ENCODE results near the gene PHF21A. TPM values are rescaled to one million over a fixed set of nuclear protein-coding genes. Genes with fewer than 3 reads are reported as not detected.

PHF21A gene
- total RNA-seq, 1 donor from 2014 or later = 49.6 TPM

- H3K9me3 Mint-ChIP-seq = no peaks in the 10 kb centered on the region
- no peak overlapping the region for H3K27ac Mint-ChIP-seq
- H3K27me3 Mint-ChIP-seq (ENCODE audit: insufficient read depth, low read depth) = peaks cover 9% of the 10 kb centered on the region
- Histone ChIP-seq H3K4me1 (no peaks in the 10 kb centered on the region), H3K4me3 (no peak overlapping the region), H3K79me2 (ENCODE audit: low read depth) (no peaks in the 10 kb centered on the region), H3K27me3 (no peaks in the 10 kb centered on the region), H4K20me1 (ENCODE audit: low read depth) (peaks cover 6% of the 10 kb centered on the region), H2AFZ (replicated peaks) (no peak overlapping the region), H3K27ac (no peak overlapping the region), H3K36me3 (no peaks in the 10 kb centered on the region), H3F3A (ENCODE audit: low read depth) (peaks cover 10% of the 10 kb centered on the region), H3K4me2 (no peak overlapping the region), H3K9me3 (ENCODE audit: low read depth) (no peaks in the 10 kb centered on the region), H3K9ac (no peak overlapping the region)
- DNase-seq (ENCODE audit: low spot score) = no peak
- no peaks in the 10 kb centered on the region for H3K4me1 Mint-ChIP-seq
- no peak overlapping the region for H3K4me3 Mint-ChIP-seq
- TF ChIP-seq CTCF (IDR thresholded peaks at IDR 0.05) = no peak
- peaks cover 5% of the 10 kb centered on the region for H3K36me3 Mint-ChIP-seq
Observed at GRCh38 chr11:45932217-45932616, 189.0 kb downstream of the PHF21A start.

DNA sequence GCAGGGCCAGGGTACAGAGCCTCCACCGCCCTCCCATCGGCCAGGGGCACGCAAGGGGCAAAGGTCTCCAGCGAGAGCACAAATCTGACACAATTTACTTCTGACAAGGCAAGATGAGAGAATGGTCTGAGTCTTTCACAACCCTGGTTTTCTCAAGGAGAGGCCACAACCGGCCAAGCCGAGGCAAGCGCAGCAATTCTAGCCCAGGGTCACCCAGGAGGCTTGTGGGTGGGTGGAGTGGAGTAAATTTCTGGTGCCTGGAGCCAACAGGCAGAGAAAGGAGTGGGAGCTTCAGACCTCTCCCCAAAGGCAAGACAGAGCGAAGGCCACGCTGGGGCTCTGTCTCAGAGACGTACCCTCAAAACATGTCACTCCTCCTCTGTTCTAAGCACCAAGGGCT is 189.5 kb downstream of the PHF21A start:
- Mint-ChIP-seq H3K36me3 (peaks cover 5% of the 10 kb centered on the region), H3K27ac (no peak overlapping the region), H3K9me3 (no peaks in the 10 kb centered on the region), H3K4me1 (no peaks in the 10 kb centered on the region), H3K4me3 (no peak overlapping the region), H3K27me3 (ENCODE audit: insufficient read depth, low read depth) (peaks cover 9% of the 10 kb centered on the region)
- no peak for DNase-seq (ENCODE audit: low spot score)
- no peaks in the 10 kb centered on the region for H3K9me3 ChIP-seq (ENCODE audit: low read depth)
- H3K79me2 ChIP-seq (ENCODE audit: low read depth) = no peaks in the 10 kb centered on the region
- no peak overlapping the region for H3K4me3 ChIP-seq
- H3K9ac ChIP-seq = peak overlapping the region; percentile 20
- TF ChIP-seq EZH2phosphoT487 (IDR thresholded peaks at IDR 0.05) = no peak
- no peak for TF ChIP-seq CTCF (IDR thresholded peaks at IDR 0.05)
- TF ChIP-seq EZH2 (IDR thresholded peaks at IDR 0.05) = no peak
- H4K20me1 ChIP-seq (ENCODE audit: low read depth) = peaks cover 6% of the 10 kb centered on the region
- no peak overlapping the region for H2AFZ ChIP-seq (replicated peaks)
- peaks cover 10% of the 10 kb centered on the region for H3F3A ChIP-seq (ENCODE audit: low read depth)
- no peaks in the 10 kb centered on the region for H3K4me1 ChIP-seq
- no peak overlapping the region for H3K4me2 ChIP-seq
- H3K27me3 ChIP-seq = no peaks in the 10 kb centered on the region
- no peaks in the 10 kb centered on the region for H3K36me3 ChIP-seq
- H3K27ac ChIP-seq = peak overlapping the region; percentile 63

DNA sequence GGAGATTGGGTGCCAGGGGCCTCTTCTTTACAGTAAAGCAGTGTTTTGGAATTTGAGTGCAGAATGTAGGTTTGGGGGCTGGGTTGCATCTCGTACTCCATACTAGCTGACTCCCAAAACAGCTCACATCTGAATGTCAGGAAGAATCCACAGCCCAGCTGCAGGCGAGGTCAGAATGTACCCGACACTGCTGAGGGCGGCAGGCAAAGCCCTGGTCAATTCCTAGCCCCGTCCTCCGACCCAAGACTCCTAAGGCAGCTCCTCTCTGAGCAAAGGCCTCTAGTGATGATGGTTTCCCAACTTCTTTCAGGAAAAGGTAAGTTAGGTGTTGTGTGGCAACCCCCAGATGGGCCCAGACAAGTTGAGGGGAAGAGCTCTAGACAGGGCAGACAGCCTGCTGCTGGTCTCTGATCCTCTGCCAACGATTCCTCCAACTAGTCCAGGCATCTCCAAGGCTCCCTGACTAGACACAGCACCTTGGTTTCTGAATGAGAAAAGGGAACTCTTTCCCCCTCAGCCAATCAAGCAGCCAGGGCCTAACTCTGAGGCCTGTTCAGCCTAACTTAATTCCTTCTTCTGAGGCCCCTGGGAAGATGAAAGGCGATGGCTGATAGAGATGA is 190.2 kb downstream of the PHF21A start:
- Histone ChIP-seq H3K4me1 (no peaks in the 10 kb centered on the region), H4K20me1 (ENCODE audit: low read depth) (peaks cover 6% of the 10 kb centered on the region), H3K9me3 (ENCODE audit: low read depth) (no peaks in the 10 kb centered on the region), H2AFZ (replicated peaks) (no peak overlapping the region), H3K36me3 (no peaks in the 10 kb centered on the region), H3K27ac (peak overlapping the region; percentile 63), H3K79me2 (ENCODE audit: low read depth) (no peaks in the 10 kb centered on the region), H3K4me3 (no peak overlapping the region), H3K9ac (peak overlapping the region; percentile 20), H3K4me2 (no peak overlapping the region), H3F3A (ENCODE audit: low read depth) (peaks cover 10% of the 10 kb centered on the region), H3K27me3 (no peaks in the 10 kb centered on the region)
- H3K4me3 Mint-ChIP-seq = no peak overlapping the region
- no peak for TF ChIP-seq EZH2phosphoT487 (IDR thresholded peaks at IDR 0.05)
- TF ChIP-seq CTCF (IDR thresholded peaks at IDR 0.05) = no peak
- TF ChIP-seq EZH2 (IDR thresholded peaks at IDR 0.05) = no peak
- no peaks in the 10 kb centered on the region for H3K9me3 Mint-ChIP-seq
- H3K4me1 Mint-ChIP-seq = no peaks in the 10 kb centered on the region
- no peak for DNase-seq (ENCODE audit: low spot score)
- no peak overlapping the region for H3K27ac Mint-ChIP-seq
- peaks cover 9% of the 10 kb centered on the region for H3K27me3 Mint-ChIP-seq (ENCODE audit: insufficient read depth, low read depth)
- H3K36me3 Mint-ChIP-seq = peaks cover 5% of the 10 kb centered on the region

Measured in neural progenitor cell (in vitro differentiated cells).